ENCODE data around the gene KCNJ5.

Gene KCNJ5

GRCh38 chr11:128953151-128953550, 62.0 kb downstream of the KCNJ5 start:
- no peak overlapping the region for H3K4me2 ChIP-seq (ENCODE audit: low read length)
- no peak overlapping the region for H3K9ac ChIP-seq (ENCODE audit: low read length)
- no peaks in the 10 kb centered on the region for H3K36me3 ChIP-seq (replicated peaks; ENCODE audit: low read depth, low read length)
- H3K27me3 ChIP-seq (ENCODE audit: low read depth, low read length) = peaks cover 58% of the 10 kb centered on the region
- no peaks in the 10 kb centered on the region for H3K79me2 ChIP-seq (ENCODE audit: low read length)
- H3K4me1 ChIP-seq (ENCODE audit: low read length) = peaks cover 12% of the 10 kb centered on the region
- H2AFZ ChIP-seq (ENCODE audit: low read depth, low read length) = no peak overlapping the region
- no peak overlapping the region for H3K27ac ChIP-seq (ENCODE audit: low read length)
- no peaks in the 10 kb centered on the region for H4K20me1 ChIP-seq (ENCODE audit: insufficient read depth, low read length)
- H3K4me3 ChIP-seq (ENCODE audit: low read length) = no peak overlapping the region
- TF ChIP-seq CTCF (IDR thresholded peaks at IDR 0.05; ENCODE audit: low read depth, low read length) = no peak
- no peak for TF ChIP-seq EZH2phosphoT487 (IDR thresholded peaks at IDR 0.05; ENCODE audit: low read depth)
- H3K9me3 ChIP-seq (ENCODE audit: insufficient read depth, low read length) = no peaks in the 10 kb centered on the region

- H3K4me3 ChIP-seq (ENCODE audit: low read length) = no peak overlapping the region
- no peaks in the 10 kb centered on the region for H3K36me3 ChIP-seq (replicated peaks; ENCODE audit: low read depth, low read length)
- H3K27ac ChIP-seq (ENCODE audit: low read length) = no peak overlapping the region
- peaks cover 67% of the 10 kb centered on the region for H3K27me3 ChIP-seq (ENCODE audit: low read depth, low read length)
- H3K4me2 ChIP-seq (ENCODE audit: low read length) = no peak overlapping the region
- no peak overlapping the region for H3K9ac ChIP-seq (ENCODE audit: low read length)
- H4K20me1 ChIP-seq (ENCODE audit: insufficient read depth, low read length) = no peaks in the 10 kb centered on the region
- peaks cover 12% of the 10 kb centered on the region for H3K4me1 ChIP-seq (ENCODE audit: low read length)
- no peaks in the 10 kb centered on the region for H3K79me2 ChIP-seq (ENCODE audit: low read length)
- TF ChIP-seq CTCF (IDR thresholded peaks at IDR 0.05; ENCODE audit: low read depth, low read length) (no peak), EZH2phosphoT487 (IDR thresholded peaks at IDR 0.05; ENCODE audit: low read depth) (no peak)
- H2AFZ ChIP-seq (ENCODE audit: low read depth, low read length) = no peak overlapping the region
- no peaks in the 10 kb centered on the region for H3K9me3 ChIP-seq (ENCODE audit: insufficient read depth, low read length)
Observed at GRCh38 chr11:128955636-128956035, 64.5 kb downstream of the KCNJ5 start.

GRCh38 chr11:128956401-128957201, 65.4 kb downstream of the KCNJ5 start:
- H3K79me2 ChIP-seq (ENCODE audit: low read length) = no peaks in the 10 kb centered on the region
- H2AFZ ChIP-seq (ENCODE audit: low read depth, low read length) = no peak overlapping the region
- H3K4me2 ChIP-seq (ENCODE audit: low read length) = peak overlapping the region; percentile 38; the same call in 1 of the 2 replicates
- no peak overlapping the region for H3K27ac ChIP-seq (ENCODE audit: low read length)
- H3K4me1 ChIP-seq (ENCODE audit: low read length) = peaks cover 12% of the 10 kb centered on the region
- no peak overlapping the region for H3K4me3 ChIP-seq (ENCODE audit: low read length)
- no peaks in the 10 kb centered on the region for H3K36me3 ChIP-seq (replicated peaks; ENCODE audit: low read depth, low read length)
- peaks cover 77% of the 10 kb centered on the region for H3K27me3 ChIP-seq (ENCODE audit: low read depth, low read length)
- no peaks in the 10 kb centered on the region for H4K20me1 ChIP-seq (ENCODE audit: insufficient read depth, low read length)
- TF ChIP-seq CTCF (IDR thresholded peaks at IDR 0.05; ENCODE audit: low read depth, low read length) (peak; percentile 89), EZH2phosphoT487 (IDR thresholded peaks at IDR 0.05; ENCODE audit: low read depth) (no peak)
- no peaks in the 10 kb centered on the region for H3K9me3 ChIP-seq (ENCODE audit: insufficient read depth, low read length)
- H3K9ac ChIP-seq (ENCODE audit: low read length) = no peak overlapping the region

- TF ChIP-seq CTCF (IDR thresholded peaks at IDR 0.05; ENCODE audit: low read depth, low read length) (no peak), EZH2phosphoT487 (IDR thresholded peaks at IDR 0.05; ENCODE audit: low read depth) (no peak)
- peaks cover 80% of the 10 kb centered on the region for H3K27me3 ChIP-seq (ENCODE audit: low read depth, low read length)
- no peaks in the 10 kb centered on the region for H4K20me1 ChIP-seq (ENCODE audit: insufficient read depth, low read length)
- H3K9ac ChIP-seq (ENCODE audit: low read length) = no peak overlapping the region
- H3K4me3 ChIP-seq (ENCODE audit: low read length) = no peak overlapping the region
- no peaks in the 10 kb centered on the region for H3K36me3 ChIP-seq (replicated peaks; ENCODE audit: low read depth, low read length)
- no peak overlapping the region for H2AFZ ChIP-seq (ENCODE audit: low read depth, low read length)
- no peaks in the 10 kb centered on the region for H3K9me3 ChIP-seq (ENCODE audit: insufficient read depth, low read length)
- H3K4me2 ChIP-seq (ENCODE audit: low read length) = no peak overlapping the region
- no peaks in the 10 kb centered on the region for H3K79me2 ChIP-seq (ENCODE audit: low read length)
- no peak overlapping the region for H3K27ac ChIP-seq (ENCODE audit: low read length)
- H3K4me1 ChIP-seq (ENCODE audit: low read length) = peaks cover 12% of the 10 kb centered on the region
Observed at GRCh38 chr11:128957202-128957482, 66.0 kb downstream of the KCNJ5 start.
